Thoracic aorta (tissue), 2 donors: ENCODE data around the gene PTPN21. TPM values are rescaled to one million over a fixed set of nuclear protein-coding genes. Genes with fewer than 3 reads are reported as not detected.

Experiments used
- ATAC-seq: fragments of 150-250 bp; one replicate; pipeline ENCODE4 v1.8.0; 2017; ENCODE audit warnings: low read depth; ENCODE audit not compliant: insufficient number of reproducible peaks, low FRiP score
- DNase-seq: peaks from one replicate; pipeline ENCODE4 v3.0.0-alpha.2; 2020; ENCODE audit warnings: low spot score
- H3K27ac ChIP-seq, 2 donors: fragments of 200-600 bp; sonication (generic); 1 replicate in 1 of 2; 2 replicates in 1 of 2; pipeline ENCODE4 v1.5.1; 2016; ENCODE audit warnings: mild to moderate bottlenecking in 2 of 2, moderate library complexity in 2 of 2
- H3K27me3 ChIP-seq: fragments of 200-600 bp; sonication (generic); replicated peaks from 2 replicates; pipeline ENCODE4 v1.6.0; 2016; ENCODE audit warnings: mild to moderate bottlenecking; ENCODE audit not compliant: insufficient read depth
- H3K36me3 ChIP-seq: fragments of 200-600 bp; sonication (generic); one replicate; pipeline ENCODE4 v1.5.1; 2016
- H3K4me1 ChIP-seq, 2 donors: fragments of 200-600 bp; sonication (generic); 1 replicate in 1 of 2; 2 replicates in 1 of 2; pipeline versions ENCODE4 v1.5.1 to v1.6.0; 2016; ENCODE audit warnings: low read depth in 2 of 2, mild to moderate bottlenecking in 1 of 2; ENCODE audit not compliant: control insufficient read depth in 1 of 2
- H3K4me3 ChIP-seq: fragments of 200-600 bp; sonication (generic); 2 replicates; pipeline ENCODE4 v1.5.1; 2016; ENCODE audit warnings: mild to moderate bottlenecking
- H3K9me3 ChIP-seq: fragments of 200-600 bp; sonication (generic); 2 replicates; pipeline ENCODE4 v1.5.1; 2016
- CTCF ChIP-seq: fragments of 200-600 bp; sonication (generic); IDR thresholded peaks from one replicate; pipeline ENCODE4 v1.5.1; 2019; ENCODE audit warnings: antibody characterized with exemption
- total RNA-seq, 2 donors: library from RNA; depleted of rRNA; stranded (reverse); fragments of >200 nt; gene quantifications; one replicate each; pipeline versions ENCODE4 v1.1.0 to v1.2.3, GENCODE V29; 2016

PTPN21 gene
- total RNA-seq, 2 donors from 2014 or later: 32.5 to 38.6 TPM

GRCh38 chr14:88521818-88522217 is 33.0 kb downstream of the PTPN21 start:
- DNase-seq: no peak
- H3K4me3 ChIP-seq: no peak overlapping the region
- no peaks in the 10 kb centered on the region for H3K9me3 ChIP-seq
- ATAC-seq: no peak
- no peaks in the 10 kb centered on the region for H3K27me3 ChIP-seq
- H3K4me1 ChIP-seq: peaks cover 12 to 28% of the 10 kb centered on the region in 2 donors
- no peaks in the 10 kb centered on the region for H3K36me3 ChIP-seq
- peak overlapping the region; percentile 46 to 69 for H3K27ac ChIP-seq
- no peak for TF ChIP-seq CTCF

GRCh38 chr14:88519907-88520306 is 34.9 kb downstream of the PTPN21 start:
- ATAC-seq: no peak
- TF ChIP-seq CTCF: no peak
- Histone ChIP-seq H3K4me3 (no peak overlapping the region), H3K27ac (no peak overlapping the region), H3K36me3 (no peaks in the 10 kb centered on the region), H3K27me3 (no peaks in the 10 kb centered on the region), H3K9me3 (no peaks in the 10 kb centered on the region), H3K4me1 (peaks cover 12 to 28% of the 10 kb centered on the region in 2 donors)
- no peak for DNase-seq

- no peaks in the 10 kb centered on the region for H3K9me3 ChIP-seq
- no peak overlapping the region for H3K4me3 ChIP-seq
- H3K27me3 ChIP-seq: no peaks in the 10 kb centered on the region
- H3K36me3 ChIP-seq: no peaks in the 10 kb centered on the region
- H3K27ac ChIP-seq: no peak overlapping the region
- no peak for DNase-seq
- H3K4me1 ChIP-seq: peaks cover 12 to 28% of the 10 kb centered on the region in 2 donors
- no peak for ATAC-seq
- TF ChIP-seq CTCF: no peak
Measured at GRCh38 chr14:88518592-88519512, 36.0 kb downstream of the PTPN21 start.

- no peaks in the 10 kb centered on the region for H3K36me3 ChIP-seq
- ATAC-seq: no peak
- TF ChIP-seq CTCF: no peak
- no peak overlapping the region for H3K4me3 ChIP-seq
- no peak for DNase-seq
- no peaks in the 10 kb centered on the region for H3K9me3 ChIP-seq
- no peaks in the 10 kb centered on the region for H3K27me3 ChIP-seq
- H3K4me1 ChIP-seq: peaks cover 4 to 19% of the 10 kb centered on the region in 2 donors
- no peak overlapping the region for H3K27ac ChIP-seq
Measured at GRCh38 chr14:88516861-88517357, 37.9 kb downstream of the PTPN21 start.

- no peak overlapping the region for H3K27ac ChIP-seq
- H3K27me3 ChIP-seq: no peaks in the 10 kb centered on the region
- no peak overlapping the region for H3K4me3 ChIP-seq
- TF ChIP-seq CTCF: no peak
- ATAC-seq (no peak), DNase-seq (no peak)
- no peaks in the 10 kb centered on the region for H3K9me3 ChIP-seq
- H3K4me1 ChIP-seq: peaks cover 3 to 9% of the 10 kb centered on the region in 2 donors
- no peaks in the 10 kb centered on the region for H3K36me3 ChIP-seq
Measured at GRCh38 chr14:88515499-88516221, 39.1 kb downstream of the PTPN21 start.
